Cardiac muscle cell (in vitro differentiated cells and primary cell): Measurements from ENCODE around the gene GALNS. TPM values are rescaled to one million over a fixed set of nuclear protein-coding genes. Genes with fewer than 3 reads are reported as not detected.
"Not testable (repeated sequence)": the region's sequence is repeated elsewhere in the genome, so short reads cannot be mapped to it uniquely, and the experiment has no call there.

ENCODE experiments used
- DNase-seq, 2 donors: peaks; one replicate each; pipeline versions ENCODE4 v3.0.0 to v3.0.0-alpha.2; 2010 to 2017; ENCODE audit warnings: low read depth in 1 of 2, low spot score in 1 of 2
- H3K27ac ChIP-seq: fragments of 200-600 bp; sonication (generic); 2 replicates; pipeline ENCODE4 v1.5.1; 2016
- H3K27me3 ChIP-seq: fragments of 200-600 bp; sonication (generic); 2 replicates; pipeline ENCODE4 v1.6.0; 2016; ENCODE audit warnings: control low read depth
- H3K36me3 ChIP-seq: fragments of 200-600 bp; sonication (generic); 2 replicates; pipeline ENCODE4 v1.5.1; 2016; ENCODE audit warnings: control low read depth
- H3K4me1 ChIP-seq: fragments of 200-600 bp; sonication (generic); 2 replicates; pipeline ENCODE4 v1.8.1; 2017; ENCODE audit warnings: low read depth, mild to moderate bottlenecking, mixed run types
- H3K4me3 ChIP-seq: fragments of 200-600 bp; sonication (generic); 2 replicates; pipeline ENCODE4 v1.5.1; 2016; ENCODE audit warnings: mild to moderate bottlenecking
- H3K9me3 ChIP-seq: fragments of 200-600 bp; sonication (generic); 2 replicates; pipeline ENCODE4 v1.5.1; 2017; ENCODE audit warnings: low read depth, mild to moderate bottlenecking, control low read depth
- polyA plus RNA-seq: library from polyadenylated mRNA; unstranded; fragments of >200 nt; fragmentation: Nextera tagmentation; extraction: Ambion mirVana; gene quantifications from 2 replicates; pipeline ENCODE4 v1.2.1, GENCODE V29; 2016
- total RNA-seq: library from RNA; depleted of rRNA; stranded (reverse); fragments of >200 nt; gene quantifications from 2 replicates; pipeline ENCODE4 v1.2.3, GENCODE V29; 2016
- TF ChIP-seq, protein P1 (sequence below): IDR thresholded peaks from 2 replicates; pipeline ENCODE4 v1.5.1; 2012; ENCODE audit warnings: low read depth, mild to moderate bottlenecking, low read length

The GALNS gene
- total and polyA plus RNA-seq, 2 experiments from 2014 or later = 28.3 to 31.0 TPM

DNA sequence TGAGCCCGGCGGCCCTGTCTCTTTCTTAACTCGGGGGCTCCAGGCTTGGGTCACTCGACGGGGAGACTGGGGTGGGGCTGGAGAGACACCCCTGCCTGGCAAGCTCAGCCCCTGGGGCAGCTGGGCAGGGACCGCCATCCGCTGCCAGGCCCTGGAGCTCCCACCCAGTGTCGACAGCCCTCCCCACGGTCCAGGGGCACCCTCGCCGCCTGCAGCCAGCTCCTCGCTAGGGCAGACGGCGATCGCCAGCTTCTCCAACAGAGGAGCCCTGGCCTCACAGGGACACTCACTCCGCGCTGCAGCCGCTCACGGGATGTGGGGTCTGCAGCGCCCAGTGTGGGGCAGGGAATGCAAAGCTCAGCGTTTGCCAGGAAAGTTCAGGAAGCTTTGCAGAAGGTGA, 29.0 kb downstream of the GALNS start:
- H3K27me3 ChIP-seq = no peaks in the 10 kb centered on the region
- no peaks in the 10 kb centered on the region for H3K36me3 ChIP-seq
- no peak overlapping the region for H3K27ac ChIP-seq
- DNase-seq = no peak
- no peaks in the 10 kb centered on the region for H3K4me1 ChIP-seq
- TF ChIP-seq, protein P1, sequence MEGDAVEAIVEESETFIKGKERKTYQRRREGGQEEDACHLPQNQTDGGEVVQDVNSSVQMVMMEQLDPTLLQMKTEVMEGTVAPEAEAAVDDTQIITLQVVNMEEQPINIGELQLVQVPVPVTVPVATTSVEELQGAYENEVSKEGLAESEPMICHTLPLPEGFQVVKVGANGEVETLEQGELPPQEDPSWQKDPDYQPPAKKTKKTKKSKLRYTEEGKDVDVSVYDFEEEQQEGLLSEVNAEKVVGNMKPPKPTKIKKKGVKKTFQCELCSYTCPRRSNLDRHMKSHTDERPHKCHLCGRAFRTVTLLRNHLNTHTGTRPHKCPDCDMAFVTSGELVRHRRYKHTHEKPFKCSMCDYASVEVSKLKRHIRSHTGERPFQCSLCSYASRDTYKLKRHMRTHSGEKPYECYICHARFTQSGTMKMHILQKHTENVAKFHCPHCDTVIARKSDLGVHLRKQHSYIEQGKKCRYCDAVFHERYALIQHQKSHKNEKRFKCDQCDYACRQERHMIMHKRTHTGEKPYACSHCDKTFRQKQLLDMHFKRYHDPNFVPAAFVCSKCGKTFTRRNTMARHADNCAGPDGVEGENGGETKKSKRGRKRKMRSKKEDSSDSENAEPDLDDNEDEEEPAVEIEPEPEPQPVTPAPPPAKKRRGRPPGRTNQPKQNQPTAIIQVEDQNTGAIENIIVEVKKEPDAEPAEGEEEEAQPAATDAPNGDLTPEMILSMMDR = no peak
- no peaks in the 10 kb centered on the region for H3K9me3 ChIP-seq
- H3K4me3 ChIP-seq = no peak overlapping the region

DNA sequence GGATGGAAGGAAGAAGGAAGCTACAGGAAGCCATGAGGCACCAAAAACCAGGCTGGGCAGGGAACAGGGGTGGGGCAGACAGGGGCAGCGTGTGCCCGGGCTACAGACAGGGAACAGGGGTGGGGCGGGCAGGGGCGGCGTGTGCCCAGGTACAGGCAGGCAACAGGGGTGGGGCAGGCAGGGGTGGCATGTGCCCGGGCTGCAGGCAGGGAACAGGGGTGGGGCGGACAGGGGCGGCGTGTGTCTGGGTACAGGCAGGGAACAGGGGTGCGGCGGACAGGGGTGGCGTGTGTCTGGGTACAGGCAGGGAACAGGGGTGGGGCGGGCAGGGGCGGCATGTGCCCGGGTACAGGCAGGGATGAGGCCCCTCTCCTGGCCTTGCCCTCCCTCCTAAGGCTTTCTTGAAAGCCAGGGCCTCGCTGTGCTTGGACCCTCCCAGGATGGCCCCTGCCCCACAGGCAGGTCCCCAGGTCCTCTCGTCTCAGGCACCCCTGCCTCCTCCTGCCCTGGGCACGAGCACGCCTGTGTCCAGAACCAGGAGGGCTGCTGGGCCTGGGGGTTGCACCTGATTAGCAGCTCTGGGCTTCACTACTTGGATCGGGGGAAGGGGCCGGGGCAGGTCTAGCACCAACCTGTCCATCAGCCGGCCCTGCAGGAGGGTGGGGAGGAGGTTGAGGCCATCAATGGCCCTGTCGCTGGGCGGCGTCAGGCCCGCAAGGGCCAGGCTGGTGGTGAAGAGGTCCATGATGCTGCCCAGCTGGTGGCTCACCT, 30.5 kb downstream of the GALNS start:
- H3K27me3 ChIP-seq = no peaks in the 10 kb centered on the region
- TF ChIP-seq, protein P1 = no peak
- H3K9me3 ChIP-seq = no peaks in the 10 kb centered on the region
- H3K4me1 ChIP-seq = no peaks in the 10 kb centered on the region
- DNase-seq = no peak
- no peak overlapping the region for H3K27ac ChIP-seq
- no peak overlapping the region for H3K4me3 ChIP-seq
- H3K36me3 ChIP-seq = no peaks in the 10 kb centered on the region

DNA sequence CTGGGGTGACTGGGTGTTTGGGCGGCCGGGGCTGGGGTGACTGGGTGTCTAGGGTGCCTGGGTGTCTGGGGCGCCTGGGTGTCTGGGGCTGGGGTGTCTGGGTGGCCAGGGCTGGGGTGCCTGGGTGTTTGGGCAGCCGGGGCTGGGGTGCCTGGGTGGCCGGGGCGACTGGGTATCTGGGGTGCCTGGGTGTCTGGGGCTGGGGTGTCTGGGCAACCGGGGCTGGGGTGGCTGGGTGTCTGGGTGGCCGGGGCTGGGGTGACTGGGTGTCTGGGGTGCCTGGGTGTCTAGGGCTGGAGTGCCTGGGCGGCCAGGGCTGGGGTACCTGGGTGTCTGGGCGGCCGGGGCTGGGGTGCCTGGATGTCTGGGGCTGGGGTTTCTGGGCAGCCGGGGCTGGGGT, 31.6 kb downstream of the GALNS start:
- no peak overlapping the region for H3K4me3 ChIP-seq
- H3K27ac ChIP-seq = no peak overlapping the region
- no peaks in the 10 kb centered on the region for H3K9me3 ChIP-seq
- no peaks in the 10 kb centered on the region for H3K27me3 ChIP-seq
- no peaks in the 10 kb centered on the region for H3K36me3 ChIP-seq
- DNase-seq = no peak
- no peaks in the 10 kb centered on the region for H3K4me1 ChIP-seq
- TF ChIP-seq, protein P1 = no peak

DNA sequence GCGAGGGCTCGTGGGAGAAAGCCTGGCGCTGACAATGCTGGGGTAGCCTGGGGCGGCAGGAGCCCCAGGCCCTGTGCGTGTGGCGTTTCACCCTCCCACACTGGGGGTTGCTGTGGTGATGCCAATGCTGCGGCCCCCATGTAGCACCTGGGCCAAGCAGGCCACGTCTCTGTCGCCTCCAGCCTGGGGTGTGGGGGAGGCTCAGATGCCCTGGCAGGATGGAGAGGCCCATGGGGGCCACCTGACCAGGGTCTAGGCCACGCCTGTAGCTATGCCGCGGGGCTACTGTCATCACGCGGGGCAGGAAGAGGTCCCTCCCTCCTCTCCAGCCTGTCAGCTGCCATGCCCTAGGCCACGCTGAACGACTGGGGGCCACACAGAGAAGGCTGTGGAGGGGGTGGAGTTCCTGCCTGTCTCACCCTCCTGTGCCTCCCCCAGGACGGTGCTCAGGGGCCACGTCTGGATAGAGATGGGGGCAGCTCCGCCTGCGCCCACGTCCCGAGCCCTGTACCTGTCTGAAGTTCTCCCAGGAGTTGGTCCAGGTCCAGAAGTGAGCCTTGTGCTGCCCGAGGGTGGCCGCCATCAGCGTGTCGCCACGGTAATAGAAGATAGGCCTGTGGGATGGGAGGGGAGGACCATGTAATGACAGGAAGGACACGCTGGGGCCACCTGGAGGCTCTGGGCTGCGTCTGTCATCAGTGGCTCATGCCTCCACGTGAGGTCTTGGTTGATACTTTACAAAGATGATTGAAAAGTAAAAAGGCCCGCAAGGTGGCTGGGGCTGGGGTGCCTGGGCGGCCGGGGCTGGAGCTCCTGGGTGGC, 32.3 kb downstream of the GALNS start:
- TF ChIP-seq, protein P1 = no peak

DNA sequence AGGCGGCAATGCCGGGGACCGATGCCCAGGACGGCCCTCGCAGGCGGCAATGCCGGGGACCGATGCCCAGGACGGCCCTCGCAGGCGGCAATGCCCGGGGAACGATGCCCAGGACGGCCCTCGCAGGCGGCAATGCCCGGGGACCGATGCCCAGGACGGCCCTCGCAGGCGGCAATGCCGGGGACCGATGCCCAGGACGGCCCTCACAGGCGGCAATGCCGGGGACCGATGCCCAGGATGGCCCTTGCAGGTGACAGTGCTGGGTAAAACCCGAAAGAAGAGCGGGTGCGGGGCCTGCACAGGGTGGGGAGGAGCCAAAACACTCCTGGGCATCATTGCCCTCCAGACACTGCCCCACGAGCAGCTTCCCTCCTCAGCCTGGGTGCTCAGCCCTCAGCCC, 33.1 kb downstream of the GALNS start:
- not testable (repeated sequence) for DNase-seq, H3K4me3 ChIP-seq, H3K27me3 ChIP-seq, H3K9me3 ChIP-seq, H3K4me1 ChIP-seq, H3K27ac ChIP-seq, H3K36me3 ChIP-seq

More for the DNA sequence above, 32.3 kb downstream of the GALNS start:
- no peaks in the 10 kb centered on the region for H3K36me3 ChIP-seq
- no peaks in the 10 kb centered on the region for H3K4me1 ChIP-seq
- no peaks in the 10 kb centered on the region for H3K9me3 ChIP-seq
- no peak overlapping the region for H3K27ac ChIP-seq
- peak in 1 of 2 donors; percentile 38 for DNase-seq
- H3K4me3 ChIP-seq = no peak overlapping the region
- H3K27me3 ChIP-seq = no peaks in the 10 kb centered on the region
